ENCODE measurements around the gene DNMT1. TPM values are rescaled to one million over a fixed set of nuclear protein-coding genes. Genes with fewer than 3 reads are reported as not detected.
"Not testable (repeated sequence)": the region's sequence is repeated elsewhere in the genome, so short reads cannot be mapped to it uniquely, and the experiment has no call there.

DNMT1 gene
- total RNA-seq (10 to 100 TPM; 44.0 to 85.7 TPM), polyA plus RNA-seq (10 to 100 TPM; 32.8 to 46.5 TPM)
- long read RNA-seq, donor 1, partial matches to known transcripts = 7 of 9 reads
- long read RNA-seq, donor 1, other reads (novel, unspliced or antisense) = 0 of 9 reads
- long read RNA-seq, donor 2, full-length matches to known transcripts = 2 of 2 reads
- long read RNA-seq, donor 2, partial matches to known transcripts = 0 of 2 reads
- long read RNA-seq, donor 2, other reads (novel, unspliced or antisense) = 0 of 2 reads
- long read RNA-seq, donor 3 = 0 reads
- long read RNA-seq, donor 4, partial matches to known transcripts = 5 of 5 reads
- long read RNA-seq, donor 4, other reads (novel, unspliced or antisense) = 0 of 5 reads
- long read RNA-seq, donor 5, partial matches to known transcripts = 20 of 21 reads
- long read RNA-seq, donor 5, other reads (novel, unspliced or antisense) = 0 of 21 reads

GRCh38 chr19:10194500-10195198, at the start of gene DNMT1:
Gene DNMT1, minus strand, starts transcription at chr19:10194953. Its CDS starts 54 bp downstream, at chr19:10194899.
- H3K27me3 ChIP-seq (ENCODE audit: control insufficient read depth in 3 of 3, insufficient read depth in 3 of 3, low read length in 2 of 3) = no peaks in the 10 kb centered on the region
- peaks cover 0 to 17% (median 8%) of the 10 kb centered on the region in 5 donors for H3K4me1 ChIP-seq (ENCODE audit: control insufficient read depth in 5 of 5, insufficient read depth in 5 of 5, low read length in 5 of 5)
- H3K9ac ChIP-seq (ENCODE audit: insufficient read depth in 1 of 2, low read length in 2 of 2) = peak within 1 kb of the TSS; percentile 35 to 84
- peak within 1 kb of the TSS; percentile 70 for H3K4me3 ChIP-seq
- peaks cover 0 to 10% (median 3%) of the 10 kb centered on the region in 4 donors for H3K36me3 ChIP-seq (ENCODE audit: control insufficient read depth in 4 of 4, insufficient read depth in 4 of 4, low read length in 4 of 4)
- ATAC-seq (ENCODE audit: insufficient read depth, low FRiP score) (peak; percentile 95), DNase-seq (peak; percentile 97 to 98 (median 98))
- peak within 1 kb of the TSS; percentile 63 to 84 for H3K27ac ChIP-seq (ENCODE audit: low read depth in 1 of 2, low read length in 1 of 2)
- no peak for TF ChIP-seq CTCF (IDR thresholded peaks at IDR 0.05; ENCODE audit: control extremely low read depth, extremely low read depth)
- WGBS, 2 donors = 0% methylated on average over 60 to 71 of the region's 71 CpGs
- no peaks in the 10 kb centered on the region for H3K9me3 ChIP-seq (ENCODE audit: control insufficient read depth in 4 of 4, insufficient read depth in 3 of 4, low read length in 3 of 4)

GRCh38 chr19:10243606-10244005, 48.9 kb upstream of the DNMT1 start:
- WGBS, 2 donors = 95 to 97% methylated on average over 7 of the region's 7 CpGs
- Histone ChIP-seq H3K36me3 (ENCODE audit: control insufficient read depth in 4 of 4, insufficient read depth in 4 of 4, low read length in 4 of 4) (no peaks in the 10 kb centered on the region), H3K4me3 (no peak overlapping the region), H3K4me1 (ENCODE audit: control insufficient read depth in 5 of 5, insufficient read depth in 5 of 5, low read length in 5 of 5) (peaks cover 0 to 22% (median 5%) of the 10 kb centered on the region in 5 donors), H3K9me3 (ENCODE audit: control insufficient read depth in 4 of 4, insufficient read depth in 3 of 4, low read length in 3 of 4) (no peaks in the 10 kb centered on the region), H3K9ac (ENCODE audit: insufficient read depth in 1 of 2, low read length in 2 of 2) (no peak overlapping the region), H3K27ac (ENCODE audit: low read depth in 1 of 2, low read length in 1 of 2) (no peak overlapping the region), H3K27me3 (ENCODE audit: control insufficient read depth in 3 of 3, insufficient read depth in 3 of 3, low read length in 2 of 3) (no peaks in the 10 kb centered on the region)
- DNase-seq (no peak), ATAC-seq (ENCODE audit: insufficient read depth, low FRiP score) (no peak)
- no peak for TF ChIP-seq CTCF (IDR thresholded peaks at IDR 0.05; ENCODE audit: control extremely low read depth, extremely low read depth)

DNA sequence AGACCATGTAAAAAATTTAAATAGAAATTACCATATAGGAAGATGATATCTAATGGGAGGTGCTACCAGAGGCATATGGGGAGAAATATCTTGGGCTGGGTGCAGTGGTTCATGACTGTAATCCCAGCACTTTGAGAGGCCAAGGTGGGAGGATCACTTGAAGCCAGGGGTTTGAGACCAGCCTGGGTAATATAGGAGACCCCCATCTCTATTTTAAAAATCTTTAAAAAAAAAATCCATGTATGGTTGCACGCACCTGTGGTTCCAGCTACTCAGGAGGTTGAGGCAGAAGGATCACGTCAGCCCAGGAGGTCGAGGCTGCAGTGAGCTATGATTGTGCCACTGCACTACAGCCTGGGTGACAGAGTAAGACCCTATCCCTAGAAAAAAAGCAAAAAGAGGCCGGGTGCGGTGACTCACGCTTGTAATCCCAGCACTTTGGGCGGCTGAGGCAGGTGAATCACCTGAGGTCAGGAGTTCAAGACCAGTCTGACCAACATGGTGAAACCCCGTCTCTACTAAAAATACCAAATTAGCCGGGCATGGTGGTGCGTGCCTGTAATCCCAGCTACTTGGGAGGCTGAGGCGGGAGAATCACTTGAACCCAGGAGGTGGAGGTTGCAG, 47.2 kb upstream of the DNMT1 start:
- not testable (repeated sequence) for H3K27ac ChIP-seq (ENCODE audit: low read depth in 1 of 2, low read length in 1 of 2); H3K9me3 ChIP-seq (ENCODE audit: control insufficient read depth in 4 of 4, insufficient read depth in 3 of 4, low read length in 3 of 4); ATAC-seq (ENCODE audit: insufficient read depth, low FRiP score); H3K27me3 ChIP-seq (ENCODE audit: control insufficient read depth in 3 of 3, insufficient read depth in 3 of 3, low read length in 2 of 3); DNase-seq; H3K9ac ChIP-seq (ENCODE audit: insufficient read depth in 1 of 2, low read length in 2 of 2); H3K36me3 ChIP-seq (ENCODE audit: control insufficient read depth in 4 of 4, insufficient read depth in 4 of 4, low read length in 4 of 4); H3K4me3 ChIP-seq
- peaks cover 0 to 35% (median 13%) of the 10 kb centered on the region in 5 donors for H3K4me1 ChIP-seq (ENCODE audit: control insufficient read depth in 5 of 5, insufficient read depth in 5 of 5, low read length in 5 of 5)
- 94 to 97% methylated on average over 11 of the region's 11 CpGs for WGBS, 2 donors

All from lung (tissue), 16 donors.